ENCODE results near the gene TMEM144.

DNA sequence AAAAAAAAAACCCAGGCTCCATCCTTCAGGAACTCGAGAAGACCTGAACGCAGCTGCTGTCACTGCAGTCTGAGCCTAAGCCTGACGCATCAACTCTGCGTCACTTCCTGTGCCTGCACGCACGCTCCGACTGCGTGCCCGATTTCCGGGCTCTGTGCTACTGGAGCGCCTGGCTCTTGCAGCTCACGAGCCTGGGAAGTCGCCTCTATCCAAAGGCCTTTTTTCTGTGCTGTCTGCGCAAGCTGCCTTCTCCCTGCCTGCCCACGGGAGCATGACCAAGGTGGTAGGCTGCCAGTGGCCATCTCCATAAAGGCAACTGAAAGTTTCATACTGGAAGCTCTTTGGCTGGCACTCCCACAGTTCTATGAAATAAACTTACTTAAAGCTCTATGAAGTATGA, 27.6 kb upstream of the TMEM144 start:
- TF ChIP-seq, protein P1, sequence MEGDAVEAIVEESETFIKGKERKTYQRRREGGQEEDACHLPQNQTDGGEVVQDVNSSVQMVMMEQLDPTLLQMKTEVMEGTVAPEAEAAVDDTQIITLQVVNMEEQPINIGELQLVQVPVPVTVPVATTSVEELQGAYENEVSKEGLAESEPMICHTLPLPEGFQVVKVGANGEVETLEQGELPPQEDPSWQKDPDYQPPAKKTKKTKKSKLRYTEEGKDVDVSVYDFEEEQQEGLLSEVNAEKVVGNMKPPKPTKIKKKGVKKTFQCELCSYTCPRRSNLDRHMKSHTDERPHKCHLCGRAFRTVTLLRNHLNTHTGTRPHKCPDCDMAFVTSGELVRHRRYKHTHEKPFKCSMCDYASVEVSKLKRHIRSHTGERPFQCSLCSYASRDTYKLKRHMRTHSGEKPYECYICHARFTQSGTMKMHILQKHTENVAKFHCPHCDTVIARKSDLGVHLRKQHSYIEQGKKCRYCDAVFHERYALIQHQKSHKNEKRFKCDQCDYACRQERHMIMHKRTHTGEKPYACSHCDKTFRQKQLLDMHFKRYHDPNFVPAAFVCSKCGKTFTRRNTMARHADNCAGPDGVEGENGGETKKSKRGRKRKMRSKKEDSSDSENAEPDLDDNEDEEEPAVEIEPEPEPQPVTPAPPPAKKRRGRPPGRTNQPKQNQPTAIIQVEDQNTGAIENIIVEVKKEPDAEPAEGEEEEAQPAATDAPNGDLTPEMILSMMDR (IDR thresholded peaks at IDR 0.05) = no peak
- TF ChIP-seq EP300 (IDR thresholded peaks at IDR 0.05) = no peak

Data from ovary (tissue), 3 donors.